ENCODE data around the gene CPNE1.
A peak's percentile ranks its signal among the peaks of the same experiment; 100 is the strongest.
"Not testable (repeated sequence)": the region's sequence is repeated elsewhere in the genome, so short reads cannot be mapped to it uniquely, and the experiment has no call there.

CPNE1 gene

GRCh38 chr20:35664466-35665206 is at the start of gene CPNE1, which contains the start of gene RBM12:
TSS of gene CPNE1 (minus strand) at chr20:35664900. CDS start at chr20:35632923, 31,977 bp downstream.
TSS of gene RBM12 (minus strand) at chr20:35664900. CDS start at chr20:35655322, 9,578 bp downstream.
- DNase-seq = peak; percentile 86 to 88 (median 87)

DNA sequence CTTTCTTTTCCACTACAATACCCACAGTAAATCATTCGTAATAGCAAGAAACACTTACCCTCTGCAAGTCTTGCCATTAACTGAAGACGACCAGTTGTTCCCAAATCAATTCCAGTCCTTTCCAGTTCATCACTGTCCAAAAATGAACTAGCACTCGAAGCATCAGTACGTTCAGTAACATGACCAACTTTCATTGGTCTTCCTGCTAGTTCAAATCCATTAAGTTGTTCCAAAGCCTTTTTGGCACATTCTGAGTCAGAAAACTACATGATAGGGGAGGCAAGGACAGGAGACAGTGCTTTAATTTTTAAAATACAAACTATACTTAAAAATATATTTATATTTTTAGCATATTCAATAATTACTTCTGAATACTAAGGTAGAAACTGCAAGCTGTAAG is 49.4 kb upstream of the CPNE1 start:
- no peak for DNase-seq

- not testable (repeated sequence) for DNase-seq
Measured at GRCh38 chr20:35713120-35713519, 48.4 kb upstream of the CPNE1 start.

DNA sequence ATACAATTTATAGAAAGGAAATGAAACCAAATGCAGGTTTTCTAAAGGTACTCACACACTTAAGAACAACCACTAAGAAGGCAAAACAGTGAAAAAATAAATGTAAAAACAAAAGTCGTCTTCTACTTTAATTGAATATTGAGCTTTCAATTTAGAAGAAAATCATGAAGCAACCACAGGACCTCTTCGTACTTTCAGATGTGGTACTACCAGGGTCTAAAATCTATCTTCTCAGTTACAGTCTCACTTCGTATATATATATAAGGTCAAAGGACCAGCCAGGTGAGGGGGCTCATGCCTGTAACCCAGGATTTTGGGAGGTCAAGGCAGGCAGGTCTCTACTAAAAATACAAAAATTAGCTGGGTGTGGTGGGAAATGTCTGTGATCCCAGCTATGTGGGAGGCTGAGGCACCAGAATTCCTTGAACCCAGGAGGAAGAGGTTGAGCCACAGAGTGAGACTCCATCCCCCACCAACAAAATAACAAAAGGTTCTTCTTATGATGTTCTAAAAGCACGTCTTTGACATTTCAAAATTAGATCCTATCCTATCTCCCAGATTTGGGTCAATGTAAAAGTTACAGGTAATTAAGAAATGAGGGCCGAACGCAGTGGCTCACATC is 47.0 kb upstream of the CPNE1 start:
- no peak for DNase-seq

- DNase-seq = no peak
Measured at GRCh38 chr20:35710884-35711587, 46.3 kb upstream of the CPNE1 start.

GRCh38 chr20:35710039-35710438 is 45.3 kb upstream of the CPNE1 start:
- no peak for DNase-seq

GRCh38 chr20:35709259-35709658 is 44.6 kb upstream of the CPNE1 start:
- DNase-seq = no peak

- DNase-seq = no peak
Measured at GRCh38 chr20:35708502-35708901, 43.8 kb upstream of the CPNE1 start.

GRCh38 chr20:35706591-35707529 is 42.2 kb upstream of the CPNE1 start:
- DNase-seq = not testable (repeated sequence)

DNA sequence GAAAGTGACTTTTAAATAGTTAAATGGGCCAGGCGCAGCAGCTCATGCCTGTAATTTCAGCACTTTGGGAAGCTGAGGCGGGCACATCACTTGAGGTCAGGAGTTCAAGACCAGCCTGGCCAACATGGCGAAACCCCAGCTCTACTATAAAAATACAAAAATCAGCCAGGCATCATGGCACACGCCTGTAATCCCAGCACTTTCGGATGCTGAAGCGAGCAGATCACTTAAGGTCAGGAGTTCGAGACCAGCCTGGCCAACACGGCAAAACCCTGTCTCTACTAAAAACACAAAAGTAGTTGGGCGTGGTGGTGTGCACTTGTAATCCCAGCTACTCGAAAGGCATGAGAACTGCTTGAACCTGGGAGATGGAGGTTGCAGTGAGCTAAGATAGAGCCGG is 41.2 kb upstream of the CPNE1 start:
- not testable (repeated sequence) for DNase-seq

- no peak for DNase-seq
Measured at GRCh38 chr20:35704514-35705261, 40.0 kb upstream of the CPNE1 start.

DNA sequence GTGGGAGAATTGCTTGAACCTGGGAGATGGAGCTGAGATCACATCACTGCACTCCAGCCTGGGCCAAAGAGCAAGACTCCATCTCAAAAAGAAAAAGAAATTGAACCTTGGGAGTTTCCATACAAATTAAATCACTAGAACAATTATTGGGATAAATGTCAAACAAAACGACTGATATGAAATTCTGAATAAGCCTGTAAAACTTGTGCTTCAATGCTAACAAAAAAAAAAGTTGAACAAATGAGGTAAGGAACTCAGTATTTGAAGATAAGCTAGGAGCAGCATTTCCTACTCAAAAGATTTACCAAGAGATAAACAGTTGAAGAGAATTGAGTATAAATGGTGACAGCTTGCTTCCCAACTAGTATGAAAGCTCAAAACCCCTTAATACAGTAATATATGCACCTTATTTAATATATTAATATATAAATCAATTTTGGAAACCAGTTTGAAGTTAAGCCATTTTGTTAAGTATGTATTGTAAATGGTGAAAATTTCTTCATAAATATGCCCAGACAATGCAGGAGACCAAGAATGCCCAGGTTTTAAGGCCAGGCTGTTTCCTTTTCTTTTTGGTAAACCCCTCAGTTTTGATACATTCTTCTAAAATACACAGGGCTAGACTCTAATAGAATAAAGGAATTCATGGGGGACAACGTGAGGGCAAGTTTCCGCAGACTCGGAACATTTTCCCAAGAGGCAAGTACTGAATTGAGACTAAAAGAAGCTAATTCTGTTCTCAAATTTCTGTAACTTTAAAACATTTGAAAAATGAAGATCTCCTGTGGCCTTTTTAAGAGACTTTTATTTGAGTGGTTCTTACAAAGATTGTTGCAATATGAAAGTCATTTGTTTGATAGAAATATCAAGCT is 38.4 kb upstream of the CPNE1 start:
- DNase-seq = no peak

- no peak for DNase-seq
Measured at GRCh38 chr20:35702051-35702823, 37.5 kb upstream of the CPNE1 start.

DNA sequence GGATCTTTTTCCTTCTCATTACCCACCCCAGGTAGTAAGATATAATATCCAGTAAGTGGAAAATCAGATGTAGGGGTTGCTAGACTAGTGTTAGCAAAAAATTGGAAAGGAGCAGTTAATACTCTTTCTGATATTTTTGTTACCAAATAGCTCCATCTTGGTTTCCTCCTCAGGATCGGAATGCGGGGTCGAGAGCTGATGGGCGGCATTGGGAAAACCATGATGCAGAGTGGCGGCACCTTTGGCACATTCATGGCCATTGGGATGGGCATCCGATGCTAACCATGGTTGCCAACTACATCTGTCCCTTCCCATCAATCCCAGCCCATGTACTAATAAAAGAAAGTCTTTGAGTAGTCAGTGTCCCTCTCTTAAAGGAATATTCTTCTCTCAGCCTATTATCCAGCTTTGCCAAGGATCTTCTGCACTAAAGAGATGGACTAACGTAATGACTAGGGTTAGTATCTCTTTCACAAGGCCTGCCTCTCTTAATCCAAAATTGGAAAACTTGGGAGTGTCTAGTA is 36.0 kb upstream of the CPNE1 start:
- no peak for DNase-seq

GRCh38 chr20:35699957-35700624 is 35.4 kb upstream of the CPNE1 start:
- no peak for DNase-seq

GRCh38 chr20:35699127-35699956 is 34.6 kb upstream of the CPNE1 start, which contains the start of the genes NFS1 and ROMO1:
TSS of gene NFS1 (minus strand) at chr20:35699352. CDS start at chr20:35699288, 64 bp downstream.
TSS of gene ROMO1 (plus strand) at chr20:35699405. CDS start at chr20:35699633, 228 bp downstream.
- DNase-seq = peak; percentile 69 to 78 (median 74)

DNA sequence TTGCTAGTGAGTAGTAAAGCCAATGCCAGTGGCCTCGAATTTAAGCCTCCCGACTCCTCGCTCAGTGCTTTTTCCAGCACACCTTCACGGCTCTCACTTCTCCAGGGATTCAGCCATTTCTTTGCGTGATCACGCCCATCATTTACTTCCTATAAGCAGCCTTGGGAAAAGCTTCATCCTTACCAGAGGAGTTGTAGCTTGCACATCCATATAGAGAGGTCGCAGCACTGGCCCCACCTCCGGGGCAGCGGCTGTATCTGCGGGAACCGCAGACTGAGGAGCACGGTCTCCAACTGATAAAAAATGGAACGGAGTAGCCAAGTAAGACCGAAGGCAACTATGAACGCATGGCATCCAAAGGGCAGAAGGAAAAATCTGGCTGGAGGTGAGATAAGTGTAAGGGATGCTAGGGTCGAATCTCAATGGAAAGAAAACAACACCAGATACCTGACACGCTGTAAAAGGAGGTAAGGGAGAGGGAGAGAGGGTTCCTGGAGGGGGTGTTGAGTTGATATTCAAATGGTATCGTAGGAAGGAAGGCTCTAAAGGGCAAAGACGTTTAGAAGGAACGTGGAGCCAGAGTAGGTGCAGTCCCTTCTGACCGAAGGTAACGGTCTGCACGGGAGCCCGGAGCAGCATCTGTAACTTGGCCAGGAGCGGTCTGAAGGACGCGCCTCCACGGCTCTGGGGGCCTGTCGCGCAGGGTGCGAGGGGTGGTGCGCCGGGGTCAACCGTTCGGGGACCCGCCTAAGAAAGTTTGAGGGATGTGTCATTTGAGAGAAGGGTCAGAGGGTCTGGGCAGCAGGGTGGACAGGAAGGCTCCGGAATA is 33.8 kb upstream of the CPNE1 start:
- DNase-seq = peak in 1 of 4 experiments; percentile 28
